GM19397 (cell line): ENCODE data around the gene ADAMTSL3.

Experiments
- ATAC-seq: cut with Tn5 transposase; IDR thresholded peaks from one replicate; pipeline ENCODE4 v1.9.1; 2021; ENCODE audit warnings: mild to moderate bottlenecking, moderate library complexity; ENCODE audit not compliant: unreplicated experiment

Gene ADAMTSL3

GRCh38 chr15:83653639-83654378 lies at the start of gene ADAMTSL3:
ADAMTSL3 (plus strand) TSS chr15:83654123; CDS start chr15:83655762, 1,639 bp downstream.
- no peak for ATAC-seq

- no peak for ATAC-seq
Observed at GRCh38 chr15:83604549-83604948, 49.4 kb upstream of the ADAMTSL3 start.

DNA sequence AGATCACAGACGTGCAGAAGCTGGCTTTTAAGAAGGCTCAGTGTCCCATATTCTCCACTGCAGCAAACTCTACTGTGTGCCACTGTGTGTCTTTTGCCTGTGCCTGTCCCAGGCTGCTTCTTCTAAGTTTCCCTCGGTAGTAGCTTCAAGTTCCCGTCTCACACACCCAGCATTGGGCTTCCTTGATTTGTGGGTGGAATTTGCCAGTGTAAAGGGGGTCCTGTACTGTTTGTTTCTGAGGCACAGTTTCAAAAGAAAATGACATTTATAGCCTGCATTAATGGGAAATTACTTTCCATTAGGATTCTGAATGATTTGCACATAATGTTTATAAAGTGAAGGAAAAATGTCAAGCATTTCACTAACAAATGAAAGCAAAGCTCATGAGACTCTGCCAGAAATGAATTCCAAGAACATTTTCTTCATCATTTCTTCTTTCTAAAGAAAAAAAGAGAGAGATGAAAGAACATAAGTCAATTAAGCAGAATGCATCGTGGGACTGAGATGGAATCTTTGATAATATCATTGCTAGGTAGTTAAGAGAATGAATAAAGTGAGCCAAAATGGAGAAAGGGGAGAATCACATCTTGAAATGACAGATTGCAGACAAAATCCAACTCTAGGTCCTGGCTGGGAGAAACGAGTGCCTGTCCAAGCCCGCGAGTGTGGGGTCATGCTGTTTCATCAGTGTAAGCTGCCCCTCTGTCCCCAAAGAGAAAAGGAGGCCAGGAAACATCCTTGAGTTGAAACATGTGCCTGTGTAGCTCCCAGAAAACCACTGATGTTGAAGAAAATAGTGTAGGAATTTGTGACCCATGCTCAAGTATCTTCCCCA lies 48.6 kb upstream of the ADAMTSL3 start:
- ATAC-seq = no peak

DNA sequence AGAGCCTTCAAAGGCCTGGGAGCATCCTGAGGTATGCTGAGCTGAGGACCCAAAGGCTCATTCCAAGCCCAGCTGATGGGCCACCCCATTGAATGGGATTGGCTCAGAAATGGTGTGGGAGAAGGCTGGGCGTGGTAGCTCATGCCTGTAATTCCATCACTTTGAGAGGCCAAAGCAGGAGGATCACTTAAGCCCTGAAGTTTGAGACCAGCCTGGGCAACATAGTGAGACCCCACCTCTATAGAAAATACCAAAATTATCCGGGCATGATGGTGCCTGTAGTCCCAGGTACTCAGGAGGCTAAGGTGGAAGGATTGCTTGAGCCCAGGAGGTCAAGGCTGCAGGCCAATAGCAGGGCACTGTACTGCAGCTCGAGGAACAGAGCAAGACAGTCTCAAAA lies 43.8 kb upstream of the ADAMTSL3 start:
- ATAC-seq = no peak

DNA sequence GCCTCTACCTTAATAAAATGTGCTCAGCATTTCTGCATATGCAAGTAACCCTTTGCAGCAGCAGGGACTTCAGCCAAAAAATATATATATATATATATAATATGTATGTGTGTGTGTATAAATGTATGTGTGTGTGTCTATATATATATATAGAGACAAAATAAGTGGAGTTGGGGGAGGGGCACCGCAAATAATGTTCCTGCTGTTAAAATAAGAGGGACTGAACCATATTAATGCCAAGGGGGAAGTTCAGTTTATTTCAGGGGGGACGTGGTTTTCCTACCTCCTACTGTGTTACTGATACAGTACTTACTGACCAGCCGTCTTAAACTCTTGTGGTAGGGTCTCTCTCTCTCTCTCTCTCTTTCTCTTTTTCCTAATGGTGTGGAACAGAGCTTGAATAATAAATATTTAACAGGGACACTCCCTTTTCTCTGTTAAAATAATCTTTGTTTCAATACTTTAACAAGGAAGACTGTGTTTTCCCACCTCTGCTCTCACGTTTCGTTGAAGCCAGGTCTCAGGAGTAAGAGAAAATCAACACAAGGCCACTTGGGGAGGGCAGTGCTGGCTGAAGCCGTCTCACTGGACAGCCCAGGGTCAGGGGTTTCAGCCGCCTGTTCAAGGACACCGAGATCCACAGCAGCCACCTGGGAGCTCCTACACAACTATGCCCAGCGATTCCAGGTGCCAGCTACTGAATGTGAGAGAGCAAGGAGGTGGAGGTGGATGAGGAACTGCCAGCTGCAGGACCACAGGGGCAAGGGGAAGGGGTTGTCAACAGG lies 42.8 kb upstream of the ADAMTSL3 start:
- no peak for ATAC-seq

- no peak for ATAC-seq
Observed at GRCh38 chr15:83612226-83612625, 41.7 kb upstream of the ADAMTSL3 start.

DNA sequence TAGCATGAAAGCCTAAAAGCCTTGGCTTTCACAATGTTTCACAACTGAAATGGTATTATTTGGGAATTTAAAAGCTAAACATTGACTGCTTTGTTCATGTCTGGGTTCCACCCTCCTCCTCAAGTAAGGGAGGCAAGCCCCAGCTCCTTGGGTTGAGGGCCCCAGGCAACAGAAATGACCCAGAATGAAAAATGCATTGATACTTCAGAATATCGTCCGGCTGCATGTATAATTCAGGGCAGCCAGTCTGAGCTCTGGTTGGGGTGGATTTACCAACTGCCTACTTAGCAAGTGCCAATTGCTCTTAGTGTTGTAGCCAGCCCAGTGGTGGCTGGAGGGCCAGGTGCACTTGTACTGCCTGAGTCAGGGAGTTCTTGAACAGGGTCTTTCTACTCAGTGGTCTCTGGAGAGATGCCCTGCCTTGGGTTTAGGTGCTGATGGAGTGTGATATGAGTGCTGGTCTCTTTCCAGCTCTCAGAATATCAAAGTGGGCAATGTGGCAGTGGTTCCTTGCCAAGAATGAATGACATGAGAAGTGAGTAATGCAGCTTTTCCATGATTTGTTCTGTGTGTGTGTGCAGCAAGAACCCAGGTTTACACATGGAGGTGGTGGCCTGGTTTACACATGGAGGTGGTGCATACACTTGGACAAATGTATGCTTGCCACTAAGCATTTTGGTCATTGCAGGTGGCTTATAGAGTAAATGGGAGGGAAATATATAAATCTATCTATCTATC lies 40.9 kb upstream of the ADAMTSL3 start:
- ATAC-seq = no peak

DNA sequence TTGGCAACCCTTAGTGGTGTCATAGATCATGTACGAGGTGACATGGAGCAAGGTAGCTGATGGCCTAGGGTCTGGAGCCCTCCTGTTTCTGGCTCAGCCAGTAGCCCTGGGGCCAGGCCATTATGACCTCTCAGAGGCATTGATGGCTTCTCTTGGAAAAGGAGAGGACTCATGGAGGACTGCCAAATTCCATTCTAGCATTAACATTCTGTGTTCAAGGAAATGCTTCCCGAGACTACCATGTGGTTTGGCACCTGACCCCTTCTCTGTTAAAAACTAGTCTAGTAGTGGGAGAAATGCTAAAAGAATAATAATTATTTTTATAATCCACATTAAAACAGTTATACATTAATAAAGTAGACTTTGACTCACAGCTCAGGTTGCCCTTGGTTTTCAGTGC lies 40.2 kb upstream of the ADAMTSL3 start:
- ATAC-seq = no peak

- no peak for ATAC-seq
Observed at GRCh38 chr15:83616840-83617239, 37.1 kb upstream of the ADAMTSL3 start.

DNA sequence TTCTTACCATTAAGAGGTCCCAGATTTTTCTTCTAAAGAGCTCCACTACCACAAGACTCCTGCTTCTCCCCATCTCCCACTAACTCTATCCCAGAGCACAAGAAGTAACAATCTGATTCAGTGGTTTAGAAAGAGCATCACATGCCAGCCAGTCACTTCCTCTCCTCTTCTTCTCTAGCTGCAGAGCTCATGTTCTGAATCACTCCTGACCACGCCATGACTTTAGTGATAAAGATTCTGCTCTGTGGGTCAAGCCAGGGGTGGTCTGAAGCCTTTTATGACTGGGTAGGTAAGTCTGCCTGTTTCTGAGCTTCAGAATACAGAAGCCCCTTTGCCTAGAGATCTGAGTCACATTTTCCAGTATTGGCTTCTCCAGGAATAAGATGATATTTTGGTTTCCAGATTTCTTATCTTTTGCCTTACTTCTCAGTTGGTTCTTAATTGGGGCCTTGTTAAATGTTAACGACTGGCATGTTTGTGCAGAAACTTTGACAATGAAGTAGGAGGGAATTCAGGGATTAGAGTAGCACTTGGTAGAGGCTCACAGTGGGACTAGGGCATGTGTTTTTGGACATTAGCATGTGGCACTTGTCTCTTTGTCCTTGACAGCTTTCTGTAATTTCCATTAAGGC lies 27.6 kb upstream of the ADAMTSL3 start:
- ATAC-seq = no peak

DNA sequence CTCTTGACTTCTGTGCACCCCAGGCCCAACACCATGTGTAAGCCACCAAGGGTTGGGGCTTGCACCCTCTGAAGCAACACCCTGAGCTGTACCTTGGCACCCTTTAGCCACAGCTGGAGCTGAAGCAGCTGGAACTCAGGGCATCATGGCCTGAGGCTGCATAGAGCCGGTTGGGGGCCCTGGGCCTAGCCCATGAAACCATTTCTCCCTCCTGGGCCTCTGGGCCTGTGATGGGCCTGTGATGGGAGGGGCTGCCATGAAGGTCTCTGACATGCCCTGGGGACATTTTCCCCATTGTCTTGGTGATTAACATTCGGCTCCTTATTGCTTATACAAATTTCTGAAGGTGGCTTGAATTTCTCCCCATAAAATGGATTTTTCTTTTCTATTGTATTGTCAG lies 22.4 kb upstream of the ADAMTSL3 start:
- ATAC-seq = no peak

GRCh38 chr15:83643201-83643600 lies 10.7 kb upstream of the ADAMTSL3 start:
- ATAC-seq = no peak

DNA sequence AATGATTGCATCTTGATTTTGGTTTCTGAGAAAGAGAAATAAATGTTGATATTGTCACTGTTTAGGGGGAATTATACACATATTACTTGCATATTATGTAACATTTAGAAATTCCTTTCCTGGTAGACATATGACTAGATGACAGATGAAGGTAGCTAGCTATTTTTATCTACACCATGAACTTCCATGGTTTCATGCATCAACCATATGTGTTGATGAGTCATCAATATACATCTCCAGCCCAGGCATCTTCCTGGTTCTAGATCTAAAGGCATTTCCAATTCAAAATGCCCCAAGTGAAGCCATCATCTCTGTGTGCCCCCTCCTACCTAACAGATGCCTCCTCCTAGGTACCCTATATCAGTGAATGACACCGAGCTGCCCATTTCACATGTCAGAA lies 9.5 kb upstream of the ADAMTSL3 start:
- no peak for ATAC-seq

DNA sequence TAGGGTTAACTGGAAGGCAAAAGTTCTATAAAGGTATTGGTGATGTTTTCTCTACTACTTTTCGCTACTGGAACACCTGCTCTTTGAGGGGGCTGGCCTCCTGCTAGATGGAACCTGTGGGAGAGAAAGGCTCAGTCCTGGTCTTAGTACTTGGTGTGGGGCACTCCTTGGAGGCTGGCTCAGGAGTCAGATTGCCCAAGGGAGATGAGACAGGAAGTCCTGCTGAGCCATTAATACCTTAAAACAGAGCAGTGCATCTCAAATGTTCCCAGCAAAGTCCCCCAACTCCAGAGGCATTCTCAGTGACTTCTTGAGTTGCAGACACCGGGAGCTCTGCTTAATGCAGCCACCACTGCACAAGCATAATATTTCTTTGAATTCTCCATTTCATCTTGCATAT lies 3.1 kb upstream of the ADAMTSL3 start:
- no peak for ATAC-seq

- ATAC-seq = no peak
Observed at GRCh38 chr15:83651541-83651940, 2.4 kb upstream of the ADAMTSL3 start.

DNA sequence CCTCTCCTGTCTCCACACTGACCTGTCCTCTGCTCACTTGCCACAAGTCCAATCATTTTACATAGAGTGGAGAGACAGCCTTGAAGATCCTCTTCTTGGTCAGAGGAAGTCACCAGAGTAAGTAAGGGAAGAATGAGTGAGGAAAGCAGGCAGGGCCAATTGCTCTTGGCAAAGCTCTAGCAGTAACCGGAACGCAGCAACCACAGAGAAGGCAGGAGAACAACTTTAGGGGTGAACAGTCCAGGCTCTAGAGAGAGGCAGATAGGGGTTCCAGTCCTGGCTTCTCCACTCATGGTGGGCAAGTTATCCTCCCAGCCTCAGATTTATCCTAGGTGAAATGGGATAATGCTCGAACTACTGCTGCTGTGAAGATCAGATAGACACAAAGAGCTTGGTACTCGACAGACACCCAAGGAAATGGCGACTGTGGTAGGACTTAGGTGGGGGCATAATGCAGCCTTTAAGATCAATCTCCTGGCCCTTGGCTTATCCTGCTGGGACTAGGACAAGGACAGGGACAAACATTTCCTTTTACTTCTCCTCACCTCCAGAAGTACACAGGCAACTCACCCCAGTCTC lies 1.2 kb upstream of the ADAMTSL3 start:
- ATAC-seq = no peak

DNA sequence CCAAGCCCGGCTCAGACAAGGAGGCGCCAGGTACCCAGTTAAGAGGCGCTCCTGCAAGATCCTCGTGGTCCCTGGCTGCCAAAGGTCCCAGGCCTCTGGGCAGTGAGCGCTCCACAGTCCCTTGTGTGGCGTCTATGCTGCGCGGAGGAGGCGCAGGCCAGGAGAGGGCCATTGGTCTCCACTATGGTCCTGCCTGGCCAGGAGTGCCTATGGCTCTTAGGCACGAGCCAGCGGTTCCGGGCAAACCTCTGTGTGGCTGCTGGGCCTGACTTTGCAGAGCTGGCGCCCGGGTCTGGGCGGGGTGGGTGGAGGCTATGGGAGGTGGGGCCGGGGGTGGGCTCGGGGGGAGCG lies 660 bp upstream of the ADAMTSL3 start:
- no peak for ATAC-seq

- no peak for ATAC-seq
Observed at GRCh38 chr15:83654379-83655236, 685 bp downstream of the ADAMTSL3 start.

DNA sequence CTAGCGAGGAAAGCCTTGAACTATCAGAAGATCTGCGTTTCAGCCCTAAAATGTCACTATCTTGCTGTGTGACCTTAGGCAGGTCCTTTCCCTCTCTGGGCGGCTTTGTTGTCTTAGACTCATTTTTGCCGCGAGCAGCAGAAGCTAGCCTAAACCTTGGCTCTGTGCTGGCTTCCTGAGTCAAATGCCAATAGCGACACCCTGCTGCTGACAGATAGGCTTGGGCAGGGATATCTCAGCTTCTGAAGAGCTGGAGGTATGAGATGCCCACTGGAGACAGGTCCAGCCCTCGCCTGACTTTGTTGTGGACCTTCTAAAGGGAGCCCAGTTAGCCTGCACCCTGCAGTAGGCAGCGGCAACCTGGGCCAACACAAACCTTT lies 1.3 kb downstream of the ADAMTSL3 start:
- ATAC-seq = no peak
